Endothelial cell of umbilical vein (primary cell): ENCODE data around the gene SPACA9. TPM values are rescaled to one million over a fixed set of nuclear protein-coding genes. Genes with fewer than 3 reads are reported as not detected.

ENCODE experiments used
- BruUV-seq: library from RNA; stranded (reverse); fragments of 400-500 nt; replicated peaks from 2 replicates; lab custom pipeline; 2021; lab: Mats Ljungman, UMichigan
- CTCF ChIA-PET: fragments of 300-600, 350-600 bp; sonication (Branson Sonifier 250); formaldehyde crosslinking; loops from one replicate; lab custom pipeline; 2021; ENCODE audit warnings: antibody characterized with exemption, inconsistent platforms; lab: Charles Lee
- POLR2A ChIA-PET: fragments of 300-600, 350-600 bp; sonication (Branson Sonifier 250); formaldehyde crosslinking; loops from one replicate; lab custom pipeline; 2021; ENCODE audit warnings: antibody characterized with exemption, inconsistent platforms; lab: Charles Lee
- DNase-seq: peaks from one replicate; pipeline ENCODE4 v3.0.0-alpha.2; 2011; ENCODE audit warnings: low read depth, low spot score
- FAIRE-seq: peaks from 2 replicates; lab custom pipeline; 2011; peaks lifted over from hg19 to GRCh38; lab: Jason Lieb, UNC
- H2AFZ ChIP-seq: 2 replicates; pipeline ENCODE4 v1.6.0; 2012; ENCODE audit warnings: low read depth, low read length, control low read depth, inconsistent platforms
- H3K27ac ChIP-seq: 2 replicates; pipeline ENCODE4 v1.5.1; 2011; ENCODE audit warnings: low read depth, mild to moderate bottlenecking, control low read depth, low read length, moderate library complexity; ENCODE audit not compliant: insufficient read depth
- H3K27me3 ChIP-seq, 2 experiments: 2 replicates each; pipeline versions ENCODE4 v1.6.0 to v1.6.1; 2011; ENCODE audit warnings: low read length in 2 of 2, mixed read lengths in 1 of 2; ENCODE audit not compliant: control insufficient read depth in 2 of 2, insufficient read depth in 2 of 2
- H3K36me3 ChIP-seq, 2 experiments: 2 replicates in 1 of 2; 3 replicates in 1 of 2; pipeline ENCODE4 v1.5.1; 2011; ENCODE audit warnings: low read length in 2 of 2, mild to moderate bottlenecking in 1 of 2, moderate library complexity in 1 of 2; ENCODE audit not compliant: control insufficient read depth in 2 of 2, insufficient read depth in 2 of 2; ENCODE audit errors: extremely low read depth in 1 of 2
- H3K4me1 ChIP-seq: 3 replicates; pipeline ENCODE4 v1.5.1; 2011; ENCODE audit warnings: mild to moderate bottlenecking, low read length; ENCODE audit not compliant: control insufficient read depth, insufficient read depth; ENCODE audit errors: extremely low read depth
- H3K4me2 ChIP-seq: 2 replicates; pipeline ENCODE4 v1.6.1; 2011; ENCODE audit warnings: low read length, control low read depth, mixed read lengths; ENCODE audit not compliant: insufficient read depth
- H3K4me3 ChIP-seq, 3 experiments: fragments of 200-600 bp in 1 of 3; sonication (generic), shearing (Covaris generic) in 1 of 3; replicated peaks in 1 of 3; 2 replicates each; pipeline ENCODE4 v1.5.1; 2011 to 2016; ENCODE audit warnings: control low read depth in 3 of 3, low read length in 3 of 3, mild to moderate bottlenecking in 2 of 3, inconsistent platforms in 1 of 3, low read depth in 1 of 3, moderate library complexity in 1 of 3; ENCODE audit not compliant: insufficient read depth in 1 of 3
- H3K79me2 ChIP-seq: 2 replicates; pipeline ENCODE4 v1.6.0; 2012; ENCODE audit warnings: low read length, inconsistent platforms; ENCODE audit not compliant: control insufficient read depth, insufficient read depth
- H3K9ac ChIP-seq: replicated peaks from 2 replicates; pipeline ENCODE3; 2011; ENCODE audit warnings: low read length, control low read depth; ENCODE audit not compliant: insufficient read depth; ENCODE audit errors: extremely low read depth
- H3K9me1 ChIP-seq: replicated peaks from 3 replicates; pipeline ENCODE4 v1.6.0; 2011; ENCODE audit warnings: mild to moderate bottlenecking, low read length; ENCODE audit not compliant: control insufficient read depth, insufficient read depth; ENCODE audit errors: extremely low read depth
- H3K9me3 ChIP-seq: replicated peaks from 2 replicates; pipeline ENCODE4 v1.5.1; 2012; ENCODE audit warnings: low read length, inconsistent platforms; ENCODE audit not compliant: control insufficient read depth, insufficient read depth
- H4K20me1 ChIP-seq: replicated peaks from 2 replicates; pipeline ENCODE3; 2011; ENCODE audit warnings: mild to moderate bottlenecking, low read length; ENCODE audit not compliant: control insufficient read depth, insufficient read depth; ENCODE audit errors: extremely low read depth
- EZH2 ChIP-seq: IDR thresholded peaks from 2 replicates; pipeline ENCODE4 v1.6.1; 2012; ENCODE audit warnings: borderline replicate concordance, low read depth, mild to moderate bottlenecking, moderate library complexity, low read length, inconsistent platforms; ENCODE audit not compliant: severe bottlenecking
- FOS ChIP-seq: IDR thresholded peaks from 2 replicates; pipeline ENCODE4 v1.6.1; 2011; ENCODE audit warnings: mild to moderate bottlenecking, low read length, moderate library complexity, borderline replicate concordance; ENCODE audit not compliant: insufficient read depth
- GATA2 ChIP-seq: IDR thresholded peaks from 2 replicates; pipeline ENCODE4 v1.7.0; 2011; ENCODE audit warnings: low read depth, mild to moderate bottlenecking, moderate library complexity, mixed read lengths, low read length; ENCODE audit not compliant: insufficient read length, insufficient read depth
- JUN ChIP-seq: IDR thresholded peaks from 2 replicates; pipeline ENCODE4 v1.6.1; 2011; ENCODE audit warnings: borderline replicate concordance, low read depth; ENCODE audit not compliant: insufficient read length, insufficient read depth
- MYC ChIP-seq: IDR thresholded peaks from one replicate; pipeline ENCODE4 v1.6.1; 2011; ENCODE audit warnings: mild to moderate bottlenecking, low read depth, low read length
- POLR2A ChIP-seq: IDR thresholded peaks from 2 replicates; pipeline ENCODE4 v1.6.1; 2012; ENCODE audit warnings: low read depth, mild to moderate bottlenecking, control low read depth, low read length
- POLR2AphosphoS5 ChIP-seq: IDR thresholded peaks from 2 replicates; pipeline ENCODE4 v1.6.1; 2012; ENCODE audit warnings: low read depth, mild to moderate bottlenecking, control low read depth, low read length, moderate library complexity; ENCODE audit not compliant: insufficient read depth
- dilution Hi-C: fragments of 300-500 bp; cut with MboI; formaldehyde crosslinking; loops from one replicate; pipeline ENCODE4 v1.15.0; 2019; ENCODE audit warnings: low sequenced_read_pairs; ENCODE audit not compliant: extremely low pct_ligation_motif_present
- intact Hi-C: fragments of 100-400 bp; cut with micrococcal nuclease; formaldehyde crosslinking; loops from one replicate; pipeline ENCODE4 v1.10.0; 2022
- polyA plus RNA-seq, 4 experiments: library from polyadenylated mRNA; depleted of rRNA in 3 of 4; stranded (reverse) in 3 of 4; unstranded in 1 of 4; fragments of >200 nt; gene quantifications; 2 replicates each; pipeline versions ENCODE4 v1.2.1 to v1.2.3, GENCODE V29; 2011 to 2012; ENCODE audit warnings: missing spikeins in 1 of 4
- total RNA-seq: library from RNA; stranded (reverse); gene quantifications from 2 replicates; pipeline ENCODE4 v1.2.3, GENCODE V29; 2021
- TF ChIP-seq, protein P1 (sequence below): IDR thresholded peaks from 2 replicates; pipeline ENCODE4 v1.6.1; 2011; ENCODE audit not compliant: insufficient read depth, insufficient read length
- TF ChIP-seq, protein P2 (sequence below), 2 donors: IDR thresholded peaks; 1 replicate in 1 of 2; 2 replicates in 1 of 2; pipeline ENCODE4 v1.5.1; 2011; ENCODE audit warnings: low read length in 2 of 2, mild to moderate bottlenecking in 2 of 2, moderate library complexity in 2 of 2, control low read depth in 1 of 2, inconsistent platforms in 1 of 2, low read depth in 1 of 2; ENCODE audit not compliant: insufficient read depth in 1 of 2; ENCODE audit errors: extremely low read depth in 1 of 2

The SPACA9 gene
- total and polyA plus RNA-seq, 2 donors (not counting 3 experiments of a cell fraction or from before 2014, with no cell fraction given), result 2.6 to 3.6 TPM

DNA sequence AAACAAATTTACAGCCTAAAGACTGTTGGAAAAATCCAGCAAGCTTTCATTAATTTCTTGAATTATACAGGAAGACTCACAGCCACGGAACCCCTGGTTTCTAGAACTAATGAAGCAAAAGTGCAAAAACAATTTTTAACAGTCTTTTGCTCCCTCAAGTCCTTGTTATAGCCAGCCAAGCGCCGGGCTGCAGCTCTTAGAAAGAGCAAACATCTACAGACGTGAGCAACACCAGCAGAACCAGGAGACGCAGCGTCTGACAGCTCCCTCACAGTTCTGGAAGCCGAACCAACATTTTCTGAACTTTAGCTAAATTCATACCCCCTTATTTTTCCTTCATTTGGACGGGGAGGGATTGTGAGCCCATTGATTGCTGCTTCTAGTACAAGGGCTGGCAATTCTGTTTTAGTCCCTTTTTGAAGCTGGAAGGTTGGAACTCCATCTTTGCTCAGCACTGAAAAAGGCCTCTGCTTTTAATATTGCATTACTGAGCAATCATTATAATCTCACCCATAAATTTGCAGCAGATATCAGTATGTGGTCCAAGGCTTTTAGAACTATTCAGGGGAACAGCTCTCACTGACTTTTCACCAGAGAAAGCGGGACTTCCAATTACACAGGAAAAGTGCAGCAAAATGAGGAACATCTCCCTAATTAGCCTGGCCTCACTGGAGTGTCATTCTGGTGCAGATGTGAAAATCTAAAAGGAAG is 46.4 kb upstream of the SPACA9 start:
- dilution Hi-C loops, result no loop called here
- intact Hi-C loops, result no loop called here
- FAIRE-seq, result no peak
- no peak for TF ChIP-seq GATA2
- H3K9me1 ChIP-seq, result no peaks in the 10 kb centered on the region
- no peak for DNase-seq
- peaks cover 2 to 3% of the 10 kb centered on the region in 2 experiments for H3K27me3 ChIP-seq
- POLR2A ChIA-PET, result no interaction called here
- no peaks in the 10 kb centered on the region for H3K79me2 ChIP-seq
- no peaks in the 10 kb centered on the region for H3K9me3 ChIP-seq
- no peak overlapping the region for H3K27ac ChIP-seq
- H3K4me3 ChIP-seq, result no peak overlapping the region
- H3K36me3 ChIP-seq, result no peaks in the 10 kb centered on the region
- H3K4me1 ChIP-seq, result no peaks in the 10 kb centered on the region
- BruUV-seq, result no TSS peak
- H3K4me2 ChIP-seq, result no peak overlapping the region
- no peak overlapping the region for H2AFZ ChIP-seq
- no peak overlapping the region for H3K9ac ChIP-seq
- CTCF ChIA-PET, result interaction anchor here (0.7 to 2.5 kb wide), 2 partner anchors 14 to 70 kb away, joined by 4 to 8 read pairs; no protein-coding TSS in a partner anchor
- no peaks in the 10 kb centered on the region for H4K20me1 ChIP-seq

DNA sequence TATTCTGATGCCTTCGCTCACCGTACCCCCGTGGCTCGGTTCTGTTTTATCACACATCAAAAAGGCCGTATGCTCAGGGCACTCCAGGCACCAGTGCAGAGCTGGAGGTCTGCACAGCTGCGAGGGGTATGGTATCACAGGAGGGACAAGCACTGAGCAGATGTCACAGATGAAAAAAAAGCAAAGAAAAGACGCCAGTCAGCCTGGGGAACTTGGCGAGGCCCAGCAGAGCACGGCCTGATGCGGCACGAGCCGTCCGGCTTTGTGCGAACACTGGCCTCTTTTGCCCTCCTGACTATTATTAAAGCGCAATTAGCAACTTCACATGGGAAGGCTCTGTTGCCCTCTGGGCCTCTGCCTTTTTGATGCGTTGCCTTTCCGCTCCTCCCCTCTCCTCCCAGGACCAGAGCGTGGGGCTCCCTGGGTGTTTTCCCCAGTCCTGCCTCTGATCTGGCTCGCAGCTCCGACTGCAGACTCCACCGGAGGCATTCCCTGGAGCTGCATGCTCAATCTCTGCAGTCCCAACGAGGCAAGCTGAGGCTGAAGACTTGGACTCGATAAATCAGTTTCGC is 45.1 kb upstream of the SPACA9 start:
- no peak overlapping the region for H3K4me3 ChIP-seq
- H2AFZ ChIP-seq, result no peak overlapping the region
- H3K9ac ChIP-seq, result no peak overlapping the region
- no peaks in the 10 kb centered on the region for H3K36me3 ChIP-seq
- no peaks in the 10 kb centered on the region for H3K4me1 ChIP-seq
- no peaks in the 10 kb centered on the region for H3K9me1 ChIP-seq
- POLR2A ChIA-PET, result no interaction called here
- DNase-seq (no peak), FAIRE-seq (no peak)
- peaks cover 2 to 3% of the 10 kb centered on the region in 2 experiments for H3K27me3 ChIP-seq
- TF ChIP-seq, protein P1, sequence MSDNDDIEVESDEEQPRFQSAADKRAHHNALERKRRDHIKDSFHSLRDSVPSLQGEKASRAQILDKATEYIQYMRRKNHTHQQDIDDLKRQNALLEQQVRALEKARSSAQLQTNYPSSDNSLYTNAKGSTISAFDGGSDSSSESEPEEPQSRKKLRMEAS, result no peak
- no peak for TF ChIP-seq GATA2
- TF ChIP-seq EZH2, result no peak
- TF ChIP-seq POLR2AphosphoS5, result no peak
- no peak for TF ChIP-seq MYC
- TF ChIP-seq FOS, result no peak
- TF ChIP-seq, protein P2, sequence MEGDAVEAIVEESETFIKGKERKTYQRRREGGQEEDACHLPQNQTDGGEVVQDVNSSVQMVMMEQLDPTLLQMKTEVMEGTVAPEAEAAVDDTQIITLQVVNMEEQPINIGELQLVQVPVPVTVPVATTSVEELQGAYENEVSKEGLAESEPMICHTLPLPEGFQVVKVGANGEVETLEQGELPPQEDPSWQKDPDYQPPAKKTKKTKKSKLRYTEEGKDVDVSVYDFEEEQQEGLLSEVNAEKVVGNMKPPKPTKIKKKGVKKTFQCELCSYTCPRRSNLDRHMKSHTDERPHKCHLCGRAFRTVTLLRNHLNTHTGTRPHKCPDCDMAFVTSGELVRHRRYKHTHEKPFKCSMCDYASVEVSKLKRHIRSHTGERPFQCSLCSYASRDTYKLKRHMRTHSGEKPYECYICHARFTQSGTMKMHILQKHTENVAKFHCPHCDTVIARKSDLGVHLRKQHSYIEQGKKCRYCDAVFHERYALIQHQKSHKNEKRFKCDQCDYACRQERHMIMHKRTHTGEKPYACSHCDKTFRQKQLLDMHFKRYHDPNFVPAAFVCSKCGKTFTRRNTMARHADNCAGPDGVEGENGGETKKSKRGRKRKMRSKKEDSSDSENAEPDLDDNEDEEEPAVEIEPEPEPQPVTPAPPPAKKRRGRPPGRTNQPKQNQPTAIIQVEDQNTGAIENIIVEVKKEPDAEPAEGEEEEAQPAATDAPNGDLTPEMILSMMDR (IDR thresholded peaks at IDR 0.05; ENCODE audit: extremely low read depth in 1 of 2, insufficient read depth in 1 of 2, low read depth in 1 of 2, low read length in 2 of 2), result no peak
- TF ChIP-seq JUN, result no peak
- no peak for TF ChIP-seq POLR2A
- no peaks in the 10 kb centered on the region for H3K9me3 ChIP-seq
- CTCF ChIA-PET, result interaction anchor here (2.5 kb wide), 1 partner anchor 69 kb away, joined by 8 read pairs; no protein-coding TSS in a partner anchor
- dilution Hi-C loops, result no loop called here
- no peaks in the 10 kb centered on the region for H4K20me1 ChIP-seq
- intact Hi-C loops, result no loop called here
- no peak overlapping the region for H3K4me2 ChIP-seq
- BruUV-seq, result no TSS peak
- H3K27ac ChIP-seq, result no peak overlapping the region
- no peaks in the 10 kb centered on the region for H3K79me2 ChIP-seq
